SK-N-SH (cell line): ENCODE results near the gene MYBBP1A. TPM values are rescaled to one million over a fixed set of nuclear protein-coding genes. Genes with fewer than 3 reads are reported as not detected.

Experiments used
- CTCF ChIA-PET: fragments of 300-600, 350-600 bp; formaldehyde crosslinking; extraction: SDS; loops from one replicate; lab custom pipeline; 2021; lab: Yijun Ruan, JAX
- POLR2A ChIA-PET: fragments of 350-600 bp; sonication (Branson Sonifier 250); formaldehyde crosslinking; extraction: SDS; loops from one replicate; lab custom pipeline; 2020; ENCODE audit warnings: antibody characterized with exemption, inconsistent platforms; lab: Yijun Ruan, JAX
- DNase-seq: peaks from one replicate; pipeline ENCODE4 v3.0.0; 2012
- H2AFZ ChIP-seq: fragments of 200-600 bp; sonication (generic); 2 replicates; pipeline ENCODE4 v1.8.1; 2016; ENCODE audit warnings: antibody characterized with exemption, mild to moderate bottlenecking, low read depth
- H3F3A ChIP-seq: fragments of 200-600 bp; sonication (generic); replicated peaks from 2 replicates; pipeline ENCODE3; 2016; ENCODE audit warnings: antibody characterized with exemption, mild to moderate bottlenecking; ENCODE audit not compliant: insufficient read depth
- H3K27ac ChIP-seq, 2 experiments: fragments of 200-500 bp in 1 of 2; fragments of 200-600 bp in 1 of 2; sonication (Bioruptor generic) in 1 of 2; sonication (generic), shearing (Covaris generic) in 1 of 2; 2 replicates each; pipeline versions ENCODE4 v1.5.1 to v1.6.1; 2014 to 2016; ENCODE audit warnings: low read depth in 2 of 2, inconsistent platforms in 1 of 2, low read length in 1 of 2, mild to moderate bottlenecking in 1 of 2, mixed read lengths in 1 of 2
- H3K27me3 ChIP-seq: fragments of 200-600 bp; sonication (generic), shearing (Covaris generic); 2 replicates; pipeline ENCODE4 v1.6.1; 2016; ENCODE audit warnings: mixed run types; ENCODE audit not compliant: insufficient read depth
- H3K36me3 ChIP-seq, 2 experiments: fragments of 200-500 bp in 1 of 2; fragments of 200-600 bp in 1 of 2; sonication (Bioruptor generic) in 1 of 2; sonication (generic) in 1 of 2; replicated peaks in 1 of 2; 2 replicates each; pipeline versions ENCODE3 to v1.5.1; 2014 to 2016; ENCODE audit warnings: low read length in 1 of 2, mild to moderate bottlenecking in 1 of 2; ENCODE audit not compliant: insufficient read depth in 2 of 2, control insufficient read depth in 1 of 2
- H3K4me1 ChIP-seq, 2 experiments: fragments of 200-500 bp in 1 of 2; fragments of 200-600 bp in 1 of 2; sonication (Bioruptor generic) in 1 of 2; sonication (generic), shearing (Covaris generic) in 1 of 2; 2 replicates each; pipeline versions ENCODE4 v1.5.1 to v1.6.1; 2014 to 2016; ENCODE audit warnings: low read depth in 1 of 2, low read length in 1 of 2, mixed run types in 1 of 2; ENCODE audit not compliant: insufficient read depth in 2 of 2, control insufficient read depth in 1 of 2
- H3K4me2 ChIP-seq: fragments of 200-600 bp; sonication (generic), shearing (Covaris generic); 2 replicates; pipeline ENCODE4 v1.6.1; 2017; ENCODE audit warnings: mixed run types
- H3K4me3 ChIP-seq, 2 experiments: fragments of 200-500 bp in 1 of 2; fragments of 200-600 bp in 1 of 2; sonication (Bioruptor generic) in 1 of 2; sonication (generic), shearing (Covaris generic) in 1 of 2; 2 replicates each; pipeline versions ENCODE4 v1.5.1 to v1.8.1; 2014 to 2016; ENCODE audit warnings: low read depth in 2 of 2, inconsistent platforms in 1 of 2, low read length in 1 of 2, mild to moderate bottlenecking in 1 of 2, mixed read lengths in 1 of 2, moderate library complexity in 1 of 2
- H3K79me2 ChIP-seq: fragments of 200-600 bp; sonication (generic); 2 replicates; pipeline ENCODE4 v1.8.1; 2017; ENCODE audit warnings: mild to moderate bottlenecking; ENCODE audit not compliant: insufficient read depth
- H3K9ac ChIP-seq: fragments of 200-600 bp; sonication (generic); 2 replicates; pipeline ENCODE4 v1.6.1; 2017; ENCODE audit warnings: mixed run types
- H3K9me2 ChIP-seq: fragments of 200-600 bp; sonication (generic); 2 replicates; pipeline ENCODE4 v1.6.1; 2017; ENCODE audit warnings: mixed run types
- H3K9me3 ChIP-seq: fragments of 200-600 bp; sonication (generic); 2 replicates; pipeline ENCODE4 v1.6.1; 2017; ENCODE audit warnings: mixed run types, mild to moderate bottlenecking, moderate library complexity
- H4K20me1 ChIP-seq: fragments of 200-600 bp; sonication (generic); 2 replicates; pipeline ENCODE4 v1.6.1; 2017; ENCODE audit warnings: mild to moderate bottlenecking, mixed run types; ENCODE audit not compliant: insufficient read depth
- CHD2 ChIP-seq: fragments of 150-350 bp; IDR thresholded peaks from 2 replicates; pipeline ENCODE4 v1.6.1; 2018; ENCODE audit warnings: low read length; ENCODE audit not compliant: partially characterized antibody
- ELF1 ChIP-seq: IDR thresholded peaks from 2 replicates; pipeline ENCODE4 v1.4.0; 2012
- EP300 ChIP-seq, 2 experiments: IDR thresholded peaks; 2 replicates each; pipeline versions ENCODE4 v1.4.0 to v1.6.1; 2012; ENCODE audit warnings: borderline replicate concordance in 1 of 2, low read depth in 1 of 2, low read length in 1 of 2
- EZH2phosphoT487 ChIP-seq: fragments of 200-600 bp; sonication (generic); IDR thresholded peaks from 2 replicates; pipeline ENCODE4 v1.6.1; 2017; ENCODE audit warnings: low read depth, mixed run types, mild to moderate bottlenecking, antibody characterized with exemption, moderate library complexity, borderline replicate concordance
- FOXJ3 ChIP-seq: sonication (generic); formaldehyde crosslinking; IDR thresholded peaks from 2 replicates; pipeline ENCODE4 v1.5.1; 2020; ENCODE audit warnings: mild to moderate bottlenecking, missing genetic modification reagents
- FOXM1 ChIP-seq: IDR thresholded peaks from 2 replicates; pipeline ENCODE4 v1.4.0; 2012; ENCODE audit warnings: low read depth, mild to moderate bottlenecking
- GABPA ChIP-seq: IDR thresholded peaks from 2 replicates; pipeline ENCODE4 v1.4.0; 2012; ENCODE audit warnings: low read depth, mild to moderate bottlenecking
- GATA2 ChIP-seq: sonication (generic); formaldehyde crosslinking; IDR thresholded peaks from 2 replicates; pipeline ENCODE4 v1.5.0; 2020; ENCODE audit warnings: mild to moderate bottlenecking, missing genetic modification reagents
- JUND ChIP-seq: IDR thresholded peaks from 2 replicates; pipeline ENCODE4 v1.4.0; 2012
- MEF2A ChIP-seq: IDR thresholded peaks from 2 replicates; pipeline ENCODE4 v1.4.0; 2012; ENCODE audit warnings: low read depth, borderline replicate concordance
- MXI1 ChIP-seq: IDR thresholded peaks from 2 replicates; pipeline ENCODE4 v1.6.1; 2012; ENCODE audit warnings: mild to moderate bottlenecking, low read depth, low read length, improper control_type of control experiment
- NFIC ChIP-seq: IDR thresholded peaks from 2 replicates; pipeline ENCODE4 v1.4.0; 2012; ENCODE audit warnings: borderline replicate concordance
- NRF1 ChIP-seq: IDR thresholded peaks from 2 replicates; pipeline ENCODE4 v1.6.1; 2012; ENCODE audit warnings: low read depth, mild to moderate bottlenecking, low read length
- POLR2AphosphoS5 ChIP-seq: IDR thresholded peaks from 2 replicates; pipeline ENCODE4 v1.6.1; 2012; ENCODE audit warnings: low read depth, low read length
- RAD21 ChIP-seq: IDR thresholded peaks from 2 replicates; pipeline ENCODE4 v1.6.1; 2012; ENCODE audit warnings: mild to moderate bottlenecking, low read length
- RCOR1 ChIP-seq: fragments of 150-350 bp; IDR thresholded peaks from 2 replicates; pipeline ENCODE4 v1.6.1; 2017; ENCODE audit warnings: antibody characterized with exemption, low read length
- RFX5 ChIP-seq: IDR thresholded peaks from 2 replicates; pipeline ENCODE4 v1.6.1; 2012; ENCODE audit warnings: mild to moderate bottlenecking, improper control_type of control experiment, low read length
- RXRA ChIP-seq: IDR thresholded peaks from 2 replicates; pipeline ENCODE4 v1.4.0; 2012; ENCODE audit warnings: low read depth, mild to moderate bottlenecking, borderline replicate concordance
- SIN3A ChIP-seq: IDR thresholded peaks from 2 replicates; pipeline ENCODE4 v1.6.1; 2012; ENCODE audit warnings: low read depth, mild to moderate bottlenecking, low read length, moderate library complexity, borderline replicate concordance
- TCF12 ChIP-seq: IDR thresholded peaks from 2 replicates; pipeline ENCODE4 v1.4.0; 2012
- YY1 ChIP-seq: IDR thresholded peaks from 2 replicates; pipeline ENCODE4 v1.4.0; 2012; ENCODE audit warnings: low read depth, mild to moderate bottlenecking
- WGBS: methylation state at CpG from one replicate; pipeline ENCODE4 v1.1.6; 2017; ENCODE audit warnings: low lambda C conversion rate; 5-methylcytosine and 5-hydroxymethylcytosine counted together
- polyA plus RNA-seq, 3 experiments: library from polyadenylated mRNA; depleted of rRNA; stranded (reverse); fragments of >200 nt; gene quantifications; 2 replicates each; pipeline ENCODE4 v1.2.3, GENCODE V29; 2012
- TF ChIP-seq, protein P1 (sequence below): IDR thresholded peaks from 2 replicates; pipeline ENCODE4; 2012
- TF ChIP-seq, protein P2 (sequence below): IDR thresholded peaks from 2 replicates; pipeline ENCODE4 v1.6.1; 2012; ENCODE audit warnings: mild to moderate bottlenecking, low read depth, low read length, moderate library complexity

MYBBP1A gene
- polyA plus RNA-seq, 1 of the 3 experiments (the other 2 are of a cell fraction): 93.0 TPM

DNA sequence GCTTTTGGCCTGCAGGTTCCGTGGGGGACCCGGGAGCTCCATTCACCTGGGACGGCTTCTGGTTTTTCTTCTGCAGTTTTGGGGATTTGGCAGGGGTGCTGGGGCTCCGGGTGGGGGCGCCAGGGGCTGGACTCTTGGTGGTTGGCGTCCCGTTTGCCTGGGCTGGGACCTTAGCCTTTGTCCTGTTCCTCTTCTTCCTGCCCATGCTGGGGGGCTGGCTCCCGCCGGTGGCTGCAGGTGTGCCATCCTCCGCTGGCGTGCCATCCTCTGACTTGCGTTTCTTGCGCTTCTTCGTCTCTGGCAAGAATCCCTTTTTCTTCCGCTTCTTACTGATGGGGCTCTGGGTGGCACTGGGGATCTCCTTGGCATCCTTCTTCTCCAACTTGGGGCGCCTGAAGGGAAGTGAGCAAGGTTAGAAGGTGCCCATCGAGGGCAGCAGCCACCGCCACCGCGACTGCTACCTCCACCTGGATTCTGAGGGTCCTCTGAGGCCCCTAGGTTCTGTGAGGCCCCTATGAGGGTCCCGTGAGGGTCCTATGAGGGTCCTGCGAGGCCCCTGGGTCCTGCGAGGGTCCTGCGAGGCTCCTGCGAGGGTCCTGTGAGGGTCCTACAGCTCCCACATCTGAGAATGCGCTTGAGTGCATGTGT, 15.5 kb downstream of the MYBBP1A start:
- Histone ChIP-seq H3K4me3 (no peak overlapping the region), H3K9me3 (no peaks in the 10 kb centered on the region), H3K9ac (no peak overlapping the region), H3K4me2 (no peak overlapping the region), H3K9me2 (no peaks in the 10 kb centered on the region), H4K20me1 (no peaks in the 10 kb centered on the region), H3F3A (no peaks in the 10 kb centered on the region), H3K36me3 (peaks cover 3 to 64% of the 10 kb centered on the region in 2 experiments), H3K27ac (no peak overlapping the region), H2AFZ (no peak overlapping the region), H3K27me3 (no peaks in the 10 kb centered on the region), H3K4me1 (peaks cover 0 to 14% of the 10 kb centered on the region in 2 experiments; a peak in 1 of 4 replicates), H3K79me2 (no peaks in the 10 kb centered on the region)
- TF ChIP-seq POLR2AphosphoS5: no peak
- TF ChIP-seq CHD2: no peak
- TF ChIP-seq GABPA: no peak
- no peak for TF ChIP-seq FOXJ3
- TF ChIP-seq EZH2phosphoT487: no peak
- no peak for TF ChIP-seq ELF1
- TF ChIP-seq RCOR1: no peak
- no peak for TF ChIP-seq NFIC
- TF ChIP-seq SIN3A: no peak
- TF ChIP-seq, protein P1, sequence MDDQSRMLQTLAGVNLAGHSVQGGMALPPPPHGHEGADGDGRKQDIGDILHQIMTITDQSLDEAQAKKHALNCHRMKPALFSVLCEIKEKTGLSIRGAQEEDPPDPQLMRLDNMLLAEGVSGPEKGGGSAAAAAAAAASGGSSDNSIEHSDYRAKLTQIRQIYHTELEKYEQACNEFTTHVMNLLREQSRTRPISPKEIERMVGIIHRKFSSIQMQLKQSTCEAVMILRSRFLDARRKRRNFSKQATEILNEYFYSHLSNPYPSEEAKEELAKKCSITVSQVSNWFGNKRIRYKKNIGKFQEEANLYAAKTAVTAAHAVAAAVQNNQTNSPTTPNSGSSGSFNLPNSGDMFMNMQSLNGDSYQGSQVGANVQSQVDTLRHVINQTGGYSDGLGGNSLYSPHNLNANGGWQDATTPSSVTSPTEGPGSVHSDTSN: no peak
- TF ChIP-seq TCF12: no peak
- TF ChIP-seq EP300 (IDR thresholded peaks at IDR 0.05; ENCODE audit: borderline replicate concordance in 1 of 2, low read depth in 1 of 2, low read length in 1 of 2): no peak
- TF ChIP-seq MEF2A: no peak
- no peak for DNase-seq
- ChIA-PET CTCF (interaction anchor here (1.7 kb wide), 1 partner anchor 11 kb away, joined by 4 read pairs; no protein-coding TSS in a partner anchor), POLR2A (no interaction called here)
- WGBS: 91% methylated on average over 17 of the region's 26 CpGs

DNA sequence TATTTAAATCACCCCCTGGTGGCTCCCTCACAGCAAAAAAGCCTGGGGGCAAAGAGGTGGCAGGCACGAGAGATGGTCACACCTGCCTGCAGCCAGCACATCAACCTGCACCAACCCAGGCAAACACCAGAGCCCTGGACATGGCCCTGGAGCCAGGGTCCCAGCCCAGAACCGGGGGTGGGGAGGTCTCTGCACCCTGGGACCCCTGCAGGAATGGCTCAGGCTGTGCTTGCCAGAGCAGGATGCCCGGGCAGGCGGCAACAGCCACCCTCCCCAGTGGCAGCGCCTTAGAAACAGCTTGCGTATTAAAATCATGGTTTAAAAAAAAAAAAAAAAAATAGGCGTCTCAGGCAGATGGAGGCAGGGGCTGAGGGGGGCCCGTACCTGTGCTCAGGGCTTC, 16.2 kb downstream of the MYBBP1A start:
- Histone ChIP-seq H3K4me3 (no peak overlapping the region), H3K4me1 (peaks cover 0 to 21% of the 10 kb centered on the region in 2 experiments; a peak in 1 of 4 replicates)

More for the DNA sequence above, 16.2 kb downstream of the MYBBP1A start:
- H3K27me3 ChIP-seq: no peaks in the 10 kb centered on the region
- no peak for TF ChIP-seq TCF12
- TF ChIP-seq, protein P1: no peak
- TF ChIP-seq RXRA: no peak
- TF ChIP-seq NRF1: no peak
- no peak for TF ChIP-seq GATA2 (CRISPR knock-in tag)
- no peak for TF ChIP-seq YY1
- no peak for TF ChIP-seq MXI1
- no peak for TF ChIP-seq RCOR1
- TF ChIP-seq POLR2AphosphoS5: no peak
- TF ChIP-seq JUND: no peak
- TF ChIP-seq, protein P2, sequence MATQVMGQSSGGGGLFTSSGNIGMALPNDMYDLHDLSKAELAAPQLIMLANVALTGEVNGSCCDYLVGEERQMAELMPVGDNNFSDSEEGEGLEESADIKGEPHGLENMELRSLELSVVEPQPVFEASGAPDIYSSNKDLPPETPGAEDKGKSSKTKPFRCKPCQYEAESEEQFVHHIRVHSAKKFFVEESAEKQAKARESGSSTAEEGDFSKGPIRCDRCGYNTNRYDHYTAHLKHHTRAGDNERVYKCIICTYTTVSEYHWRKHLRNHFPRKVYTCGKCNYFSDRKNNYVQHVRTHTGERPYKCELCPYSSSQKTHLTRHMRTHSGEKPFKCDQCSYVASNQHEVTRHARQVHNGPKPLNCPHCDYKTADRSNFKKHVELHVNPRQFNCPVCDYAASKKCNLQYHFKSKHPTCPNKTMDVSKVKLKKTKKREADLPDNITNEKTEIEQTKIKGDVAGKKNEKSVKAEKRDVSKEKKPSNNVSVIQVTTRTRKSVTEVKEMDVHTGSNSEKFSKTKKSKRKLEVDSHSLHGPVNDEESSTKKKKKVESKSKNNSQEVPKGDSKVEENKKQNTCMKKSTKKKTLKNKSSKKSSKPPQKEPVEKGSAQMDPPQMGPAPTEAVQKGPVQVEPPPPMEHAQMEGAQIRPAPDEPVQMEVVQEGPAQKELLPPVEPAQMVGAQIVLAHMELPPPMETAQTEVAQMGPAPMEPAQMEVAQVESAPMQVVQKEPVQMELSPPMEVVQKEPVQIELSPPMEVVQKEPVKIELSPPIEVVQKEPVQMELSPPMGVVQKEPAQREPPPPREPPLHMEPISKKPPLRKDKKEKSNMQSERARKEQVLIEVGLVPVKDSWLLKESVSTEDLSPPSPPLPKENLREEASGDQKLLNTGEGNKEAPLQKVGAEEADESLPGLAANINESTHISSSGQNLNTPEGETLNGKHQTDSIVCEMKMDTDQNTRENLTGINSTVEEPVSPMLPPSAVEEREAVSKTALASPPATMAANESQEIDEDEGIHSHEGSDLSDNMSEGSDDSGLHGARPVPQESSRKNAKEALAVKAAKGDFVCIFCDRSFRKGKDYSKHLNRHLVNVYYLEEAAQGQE: no peak
- no peak for TF ChIP-seq RFX5
- no peak for TF ChIP-seq RAD21
- TF ChIP-seq FOXM1: no peak
- TF ChIP-seq, all 33 proteins: peak for 0
- WGBS: 87% methylated on average over 8 of the region's 8 CpGs
- Histone ChIP-seq H3K9ac (no peak overlapping the region), H3K79me2 (no peaks in the 10 kb centered on the region), H3K36me3 (peaks cover 3 to 60% of the 10 kb centered on the region in 2 experiments), H4K20me1 (no peaks in the 10 kb centered on the region), H3K9me2 (no peaks in the 10 kb centered on the region), H3K27ac (no peak overlapping the region), H3K4me2 (no peak overlapping the region), H3F3A (no peaks in the 10 kb centered on the region), H3K9me3 (no peaks in the 10 kb centered on the region), H2AFZ (no peak overlapping the region)
- DNase-seq: no peak
- POLR2A ChIA-PET: interaction anchor here (1.5 kb wide), 1 partner anchor 10 kb away, joined by 5 read pairs; no protein-coding TSS in a partner anchor
- CTCF ChIA-PET: interaction anchor here (1.0 kb wide), 1 partner anchor 144 kb away, joined by 3 read pairs; no protein-coding TSS in a partner anchor
